ENCODE data around the gene NHEJ1. TPM values are rescaled to one million over a fixed set of nuclear protein-coding genes. Genes with fewer than 3 reads are reported as not detected.

The NHEJ1 gene
- total and polyA plus RNA-seq, 2 of the 13 experiments (the other 11 are each of a cell fraction or from before 2014, with no cell fraction given) = 30.0 to 30.7 TPM

- TF ChIP-seq, protein P1, sequence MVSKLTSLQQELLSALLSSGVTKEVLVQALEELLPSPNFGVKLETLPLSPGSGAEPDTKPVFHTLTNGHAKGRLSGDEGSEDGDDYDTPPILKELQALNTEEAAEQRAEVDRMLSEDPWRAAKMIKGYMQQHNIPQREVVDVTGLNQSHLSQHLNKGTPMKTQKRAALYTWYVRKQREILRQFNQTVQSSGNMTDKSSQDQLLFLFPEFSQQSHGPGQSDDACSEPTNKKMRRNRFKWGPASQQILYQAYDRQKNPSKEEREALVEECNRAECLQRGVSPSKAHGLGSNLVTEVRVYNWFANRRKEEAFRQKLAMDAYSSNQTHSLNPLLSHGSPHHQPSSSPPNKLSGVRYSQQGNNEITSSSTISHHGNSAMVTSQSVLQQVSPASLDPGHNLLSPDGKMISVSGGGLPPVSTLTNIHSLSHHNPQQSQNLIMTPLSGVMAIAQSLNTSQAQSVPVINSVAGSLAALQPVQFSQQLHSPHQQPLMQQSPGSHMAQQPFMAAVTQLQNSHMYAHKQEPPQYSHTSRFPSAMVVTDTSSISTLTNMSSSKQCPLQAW (CRISPR knock-in tag; IDR thresholded peaks at IDR 0.05) = peak; percentile 99
- TF ChIP-seq JUN (CRISPR knock-in tag; IDR thresholded peaks at IDR 0.05) (0 out of 2 replicates have a peak, but pooled peaks have one; percentile 30), NONO (IDR thresholded peaks at IDR 0.05) (no peak), NONO (CRISPR knock-in tag; conservative IDR thresholded peaks at IDR 0.05) (peak; percentile 59; the same call in 1 of the 2 replicates), TBX2 (CRISPR knock-in tag; IDR thresholded peaks at IDR 0.05; ENCODE audit: borderline replicate concordance) (peak; percentile 92), ZNF550 (CRISPR knock-in tag; IDR thresholded peaks at IDR 0.05; ENCODE audit: borderline replicate concordance) (0 out of 2 replicates have a peak, but pooled peaks have one; percentile 63), NFKB2 (CRISPR knock-in tag; IDR thresholded peaks at IDR 0.05; ENCODE audit: borderline replicate concordance) (0 out of 2 replicates have a peak, but pooled peaks have one; percentile 3), ZNF264 (CRISPR knock-in tag; IDR thresholded peaks at IDR 0.05) (peak; percentile 87), GLI4 (CRISPR knock-in tag; IDR thresholded peaks at IDR 0.05; ENCODE audit: borderline replicate concordance) (0 out of 2 replicates have a peak, but pooled peaks have one; percentile 12), ASH2L (IDR thresholded peaks at IDR 0.05; ENCODE audit: insufficient read length, low read depth, low read length) (peak; percentile 69), ARID2 (CRISPR knock-in tag; IDR thresholded peaks at IDR 0.05; ENCODE audit: borderline replicate concordance) (peak; percentile 39; the same call in 1 of the 2 replicates), ZNF670 (CRISPR knock-in tag; IDR thresholded peaks at IDR 0.05; ENCODE audit: borderline replicate concordance) (no peak), ARID5B (CRISPR knock-in tag; IDR thresholded peaks at IDR 0.05) (peak; percentile 86), TFDP2 (CRISPR knock-in tag; IDR thresholded peaks at IDR 0.05) (peak; percentile 66), ISL2 (CRISPR knock-in tag; IDR thresholded peaks at IDR 0.05) (peak; percentile 82), JUND (CRISPR knock-in tag; IDR thresholded peaks at IDR 0.05) (0 out of 2 replicates have a peak, but pooled peaks have one; percentile 21), ZNF672 (CRISPR knock-in tag; IDR thresholded peaks at IDR 0.05) (no peak), MXI1 (IDR thresholded peaks at IDR 0.05; ENCODE audit: borderline replicate concordance, low read depth, low read length) (peak; percentile 90; the same call in 2 of the 3 replicates), SMARCE1 (IDR thresholded peaks at IDR 0.05; ENCODE audit: borderline replicate concordance) (no peak), DR1 (CRISPR knock-in tag; IDR thresholded peaks at IDR 0.05) (no peak), SOX6 (IDR thresholded peaks at IDR 0.05) (no peak), SOX6 (CRISPR knock-in tag; IDR thresholded peaks at IDR 0.05) (peak; percentile 97), ZNF354B (CRISPR knock-in tag; IDR thresholded peaks at IDR 0.05) (no peak)
Measured at GRCh38 chr2:219058541-219059374, 101.9 kb downstream of the NHEJ1 start (continued).

All from HepG2 (cell line).